Measurements from ENCODE around the gene PMFBP1. TPM values are rescaled to one million over a fixed set of nuclear protein-coding genes. Genes with fewer than 3 reads are reported as not detected.
"Not testable (repeated sequence)": the region's sequence is repeated elsewhere in the genome, so short reads cannot be mapped to it uniquely, and the experiment has no call there.

The PMFBP1 gene
- total and polyA plus RNA-seq, 10 of the 15 experiments (the other 5 are each of a cell fraction or from before 2014, with no cell fraction given) = 0.40 to 2.3 (median 1.1) TPM

GRCh38 chr16:72083778-72084404 is 88.1 kb downstream of the PMFBP1 start:
- H2AFZ ChIP-seq (ENCODE audit: control insufficient read depth, low read depth, low read length) = no peak overlapping the region
- RAD21 ChIA-PET (ENCODE audit: unreplicated experiment) = no interaction called here

GRCh38 chr16:72076991-72077706 is 94.8 kb downstream of the PMFBP1 start:
- H3K36me3 ChIP-seq (ENCODE audit: control insufficient read depth in 2 of 2, insufficient read depth in 2 of 2, low read length in 1 of 2); H3K4me2 ChIP-seq (ENCODE audit: control insufficient read depth, insufficient read depth); H4K20me1 ChIP-seq (ENCODE audit: control insufficient read depth, insufficient read depth); in situ Hi-C loops (cut with MboI); H3K4me1 ChIP-seq (ENCODE audit: control insufficient read depth, insufficient read depth, low read length); H3K27me3 ChIP-seq (replicated peaks in 1 of 2; ENCODE audit: control insufficient read depth in 2 of 2, insufficient read depth in 2 of 2, low read length in 1 of 2); FAIRE-seq; BruUV-seq (replicated peaks); H3K27ac ChIP-seq (ENCODE audit: control insufficient read depth, insufficient read depth); H2AFZ ChIP-seq (ENCODE audit: control insufficient read depth, low read depth, low read length); ATAC-seq; RAD21 ChIA-PET (ENCODE audit: unreplicated experiment); H3K9me3 ChIP-seq (replicated peaks; ENCODE audit: control insufficient read depth, insufficient read depth, low read length); H3K4me3 ChIP-seq; H3K79me2 ChIP-seq (ENCODE audit: control insufficient read depth, insufficient read depth, low read length); H3K9ac ChIP-seq (ENCODE audit: control insufficient read depth, insufficient read depth, low read length); DNase-seq (ENCODE audit: low read depth, low spot score); intact Hi-C loops (cut with micrococcal nuclease; ENCODE audit: unreplicated experiment): not testable (repeated sequence)
- ChIA-PET CTCF (interaction anchor here (1.4 kb wide), 1 partner anchor 21 kb away, joined by 3 read pairs; no protein-coding TSS in a partner anchor), SMC1A (ENCODE audit: uncharacterized antibody, unreplicated experiment) (interaction anchor here (1.5 kb wide), 1 partner anchor 13 kb away, joined by 3 read pairs; no protein-coding TSS in a partner anchor), POLR2A (interaction anchor here (1.4 kb wide), 1 partner anchor 15 kb away, joined by 5 read pairs; no protein-coding TSS in a partner anchor)
- WGBS (ENCODE audit: insufficient coverage, insufficient replicate concordance, low lambda C conversion rate, missing lambda C conversion rate) = 72% methylated on average over 2 of the region's 5 CpGs

More at GRCh38 chr16:72083778-72084404, 88.1 kb downstream of the PMFBP1 start:
- TF ChIP-seq RAD21 (IDR thresholded peaks at IDR 0.05; ENCODE audit: insufficient read depth, low read depth, low read length) (no peak), SREBF2 (IDR thresholded peaks at IDR 0.05; ENCODE audit: low read length) (no peak)
- ChIA-PET POLR2A (no interaction called here), SMC1A (ENCODE audit: uncharacterized antibody, unreplicated experiment) (interaction anchor here (1.5 kb wide), 1 partner anchor 8 kb away, joined by 3 read pairs; no protein-coding TSS in a partner anchor), CTCF (interaction anchor here (1.0 kb wide), 1 partner anchor 11 kb away, joined by 3 read pairs; no protein-coding TSS in a partner anchor)
- ATAC-seq = no peak
- H4K20me1 ChIP-seq (ENCODE audit: control insufficient read depth, insufficient read depth) = no peaks in the 10 kb centered on the region
- BruUV-seq (replicated peaks) = no TSS peak
- no peak overlapping the region for H3K27ac ChIP-seq (ENCODE audit: control insufficient read depth, insufficient read depth)
- H3K4me1 ChIP-seq (ENCODE audit: control insufficient read depth, insufficient read depth, low read length) = no peaks in the 10 kb centered on the region
- no peaks in the 10 kb centered on the region for H3K27me3 ChIP-seq (replicated peaks in 1 of 2; ENCODE audit: control insufficient read depth in 2 of 2, insufficient read depth in 2 of 2, low read length in 1 of 2)
- in situ Hi-C loops (cut with MboI) = no loop called here
- H3K4me2 ChIP-seq (ENCODE audit: control insufficient read depth, insufficient read depth) = no peak overlapping the region
- FAIRE-seq = no peak
- H3K9me3 ChIP-seq (replicated peaks; ENCODE audit: control insufficient read depth, insufficient read depth, low read length) = peaks cover 3% of the 10 kb centered on the region; the same call in 1 of the 3 replicates
- peaks cover 4 to 16% of the 10 kb centered on the region in 2 experiments; a peak in 2 of 4 replicates for H3K36me3 ChIP-seq (ENCODE audit: control insufficient read depth in 2 of 2, insufficient read depth in 2 of 2, low read length in 1 of 2)
- H3K4me3 ChIP-seq = no peak overlapping the region
- no peak overlapping the region for H3K9ac ChIP-seq (ENCODE audit: control insufficient read depth, insufficient read depth, low read length)
- intact Hi-C loops (cut with micrococcal nuclease; ENCODE audit: unreplicated experiment) = no loop called here
- WGBS (ENCODE audit: insufficient coverage, insufficient replicate concordance, low lambda C conversion rate, missing lambda C conversion rate) = 82% methylated on average over 3 of the region's 3 CpGs
- DNase-seq (ENCODE audit: low read depth, low spot score) = no peak
- no peaks in the 10 kb centered on the region for H3K79me2 ChIP-seq (ENCODE audit: control insufficient read depth, insufficient read depth, low read length)

GRCh38 chr16:72075067-72075466 is 96.9 kb downstream of the PMFBP1 start:
- H4K20me1 ChIP-seq (ENCODE audit: control insufficient read depth, insufficient read depth); H3K27ac ChIP-seq (ENCODE audit: control insufficient read depth, insufficient read depth); H3K9me3 ChIP-seq (replicated peaks; ENCODE audit: control insufficient read depth, insufficient read depth, low read length); H3K4me3 ChIP-seq; H3K36me3 ChIP-seq (ENCODE audit: control insufficient read depth in 2 of 2, insufficient read depth in 2 of 2, low read length in 1 of 2); intact Hi-C loops (cut with micrococcal nuclease; ENCODE audit: unreplicated experiment); FAIRE-seq; H3K4me1 ChIP-seq (ENCODE audit: control insufficient read depth, insufficient read depth, low read length); H3K4me2 ChIP-seq (ENCODE audit: control insufficient read depth, insufficient read depth); RAD21 ChIA-PET (ENCODE audit: unreplicated experiment); H2AFZ ChIP-seq (ENCODE audit: control insufficient read depth, low read depth, low read length); H3K79me2 ChIP-seq (ENCODE audit: control insufficient read depth, insufficient read depth, low read length); ATAC-seq; BruUV-seq (replicated peaks); DNase-seq (ENCODE audit: low read depth, low spot score); in situ Hi-C loops (cut with MboI); CTCF ChIA-PET; H3K27me3 ChIP-seq (replicated peaks in 1 of 2; ENCODE audit: control insufficient read depth in 2 of 2, insufficient read depth in 2 of 2, low read length in 1 of 2); H3K9ac ChIP-seq (ENCODE audit: control insufficient read depth, insufficient read depth, low read length): not testable (repeated sequence)
- SMC1A ChIA-PET (ENCODE audit: uncharacterized antibody, unreplicated experiment) = interaction anchor here (0.6 kb wide), 1 partner anchor 516 kb away, joined by 4 read pairs; no protein-coding TSS in a partner anchor
- WGBS (ENCODE audit: insufficient coverage, insufficient replicate concordance, low lambda C conversion rate, missing lambda C conversion rate) = 67% methylated on average over 2 of the region's 6 CpGs
- POLR2A ChIA-PET = interaction anchor here (0.7 kb wide), 1 partner anchor 107 kb away, joined by 4 read pairs; no protein-coding TSS in a partner anchor
